H7 (cell line): ENCODE results near the gene CYP2U1. TPM values are rescaled to one million over a fixed set of nuclear protein-coding genes. Genes with fewer than 3 reads are reported as not detected.

ENCODE experiments used
- DNase-seq: peaks from one replicate; pipeline ENCODE4 v3.0.0; 2012
- H3K27me3 ChIP-seq: 2 replicates; pipeline ENCODE4 v1.6.0; 2011; ENCODE audit warnings: mild to moderate bottlenecking, low read length; ENCODE audit not compliant: control insufficient read depth, insufficient read depth
- H3K36me3 ChIP-seq: replicated peaks from 2 replicates; pipeline ENCODE4 v1.5.1; 2011; ENCODE audit warnings: low read length; ENCODE audit not compliant: control insufficient read depth, insufficient read depth
- H3K4me3 ChIP-seq: 2 replicates; pipeline ENCODE4 v1.5.1; 2011; ENCODE audit warnings: low read depth, mild to moderate bottlenecking, control low read depth, low read length, moderate library complexity; ENCODE audit not compliant: insufficient read depth
- total RNA-seq: library from RNA; depleted of rRNA; stranded (reverse); fragments of >200 nt; shearing (Covaris generic); gene quantifications from 2 replicates; pipeline ENCODE4 v1.2.3, GENCODE V29; 2014

Gene CYP2U1
- total RNA-seq, 1 experiment from 2014 or later: 1.5 TPM

DNA sequence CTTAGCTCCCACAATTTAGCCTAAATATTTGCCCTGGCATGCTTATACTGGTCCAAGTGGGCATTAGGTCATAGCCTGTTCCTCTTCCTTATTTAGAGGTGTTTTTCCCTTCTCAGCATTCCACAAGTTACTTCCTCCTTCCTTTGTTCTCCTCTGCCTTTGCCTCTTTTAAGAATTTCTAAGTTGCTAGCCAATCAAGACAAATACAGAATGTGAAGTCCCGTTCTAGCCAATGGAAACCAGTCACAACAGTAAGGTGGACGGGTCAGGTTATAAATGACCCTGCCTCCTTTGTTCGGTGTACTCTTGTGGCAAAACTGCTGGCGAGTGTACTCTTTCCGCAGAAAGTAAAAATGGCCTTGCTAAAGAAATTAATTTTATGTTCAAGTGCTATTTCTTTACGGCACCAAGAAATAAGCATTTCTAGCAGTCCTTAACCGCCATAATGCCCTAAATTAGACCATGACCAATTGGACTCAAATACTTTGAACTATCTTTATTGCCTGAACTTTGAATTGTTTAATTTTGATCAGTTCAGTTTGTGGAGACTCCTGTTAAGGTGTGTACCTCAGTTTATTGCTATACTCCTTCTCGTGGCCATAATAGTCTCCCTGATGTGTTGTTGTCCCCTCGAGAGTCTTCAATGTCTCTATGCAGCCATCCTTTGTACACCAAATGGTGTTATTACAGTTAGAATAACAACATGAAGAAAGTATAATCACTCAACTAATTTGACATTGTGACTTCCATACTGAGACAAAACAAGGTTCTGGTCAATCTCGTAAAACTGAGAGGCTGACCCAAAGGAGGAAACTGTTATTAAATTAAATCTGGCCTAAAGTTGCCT, 56.8 kb downstream of the CYP2U1 start:
- H3K27me3 ChIP-seq: no peaks in the 10 kb centered on the region
- DNase-seq: no peak
- H3K4me3 ChIP-seq: no peak overlapping the region
- no peaks in the 10 kb centered on the region for H3K36me3 ChIP-seq

DNA sequence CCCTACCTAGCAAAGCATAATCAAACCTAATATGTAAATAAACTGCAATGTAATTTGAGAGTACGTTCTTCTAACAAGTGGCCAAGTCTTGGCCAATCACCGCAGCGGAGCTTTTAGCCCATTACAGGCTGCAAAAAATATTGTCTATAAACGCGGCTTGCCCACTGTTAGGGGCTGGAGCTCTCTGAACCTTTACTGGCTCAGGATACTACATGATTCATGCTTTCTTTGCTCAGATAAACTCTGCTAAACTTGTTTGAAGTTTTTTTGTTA, 57.4 kb downstream of the CYP2U1 start:
- no peaks in the 10 kb centered on the region for H3K27me3 ChIP-seq
- no peak for DNase-seq
- no peak overlapping the region for H3K4me3 ChIP-seq
- H3K36me3 ChIP-seq: no peaks in the 10 kb centered on the region

DNA sequence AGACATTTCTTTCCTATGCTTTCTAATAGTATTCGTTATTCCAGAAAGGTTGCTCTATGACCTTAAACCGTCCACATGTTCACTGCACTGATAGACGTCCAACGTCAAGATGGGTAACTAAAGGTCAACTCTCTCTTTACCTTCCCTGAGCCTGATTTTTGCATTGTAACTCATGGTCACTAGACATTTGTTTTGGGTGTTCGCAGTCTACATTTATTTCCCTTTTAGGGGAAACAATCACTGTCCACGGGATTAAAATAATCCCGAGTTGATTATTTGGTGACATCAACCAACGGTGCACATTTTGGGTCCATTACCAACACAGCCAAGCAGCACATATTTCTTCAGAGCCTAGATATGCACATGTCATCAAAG, 57.8 kb downstream of the CYP2U1 start:
- Histone ChIP-seq H3K36me3 (no peaks in the 10 kb centered on the region), H3K4me3 (peak overlapping the region; percentile 79), H3K27me3 (no peaks in the 10 kb centered on the region)
- DNase-seq: no peak

DNA sequence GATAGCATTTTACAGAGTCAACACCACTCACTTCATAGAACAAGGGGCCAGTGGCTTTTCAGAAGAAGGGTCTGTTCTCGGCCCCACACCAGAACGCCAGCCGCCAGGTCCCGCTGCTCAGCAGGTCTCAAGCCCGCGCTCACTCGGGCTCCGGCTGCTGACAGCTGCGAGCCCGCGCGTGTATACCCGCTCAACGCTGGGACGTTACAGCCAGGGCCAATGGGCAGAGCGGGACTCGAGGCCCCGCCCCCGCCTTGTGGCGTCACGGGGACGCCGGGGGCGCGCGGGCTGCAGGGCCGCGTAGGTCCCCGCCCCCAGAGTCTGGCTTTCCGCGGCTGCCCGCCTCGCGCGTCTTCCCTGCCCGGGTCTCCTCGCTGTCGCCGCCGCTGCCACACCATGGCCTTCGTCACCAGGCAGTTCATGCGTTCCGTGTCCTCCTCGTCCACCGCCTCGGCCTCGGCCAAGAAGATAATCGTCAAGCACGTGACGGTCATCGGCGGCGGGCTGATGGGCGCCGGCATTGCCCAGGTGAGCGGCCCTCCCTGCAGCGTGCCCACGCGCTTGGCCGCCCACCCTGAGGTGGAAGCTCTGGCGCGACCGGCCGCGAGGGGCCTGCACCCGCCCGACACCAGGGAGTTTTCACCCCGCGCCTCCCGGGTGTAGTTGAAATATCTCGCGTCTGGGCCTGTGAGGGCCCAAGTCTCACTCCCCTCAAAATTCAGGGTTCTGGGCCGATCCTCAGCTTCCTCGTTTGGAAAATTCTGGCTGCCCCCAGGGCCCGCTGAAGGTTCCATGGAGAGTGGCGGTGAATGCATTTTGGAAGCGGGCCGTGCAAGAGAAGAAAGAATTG, 58.4 kb downstream of the CYP2U1 start, which contains the start of gene HADH:
HADH (plus strand) TSS at position 353 of the 850 bp plus-strand sequence; CDS start at position 397, 44 bp downstream.
- H3K36me3 ChIP-seq: no peaks in the 10 kb centered on the region
- H3K4me3 ChIP-seq: peak within 1 kb of the TSS; percentile 79
- DNase-seq: peak; percentile 96
- H3K27me3 ChIP-seq: no peaks in the 10 kb centered on the region

DNA sequence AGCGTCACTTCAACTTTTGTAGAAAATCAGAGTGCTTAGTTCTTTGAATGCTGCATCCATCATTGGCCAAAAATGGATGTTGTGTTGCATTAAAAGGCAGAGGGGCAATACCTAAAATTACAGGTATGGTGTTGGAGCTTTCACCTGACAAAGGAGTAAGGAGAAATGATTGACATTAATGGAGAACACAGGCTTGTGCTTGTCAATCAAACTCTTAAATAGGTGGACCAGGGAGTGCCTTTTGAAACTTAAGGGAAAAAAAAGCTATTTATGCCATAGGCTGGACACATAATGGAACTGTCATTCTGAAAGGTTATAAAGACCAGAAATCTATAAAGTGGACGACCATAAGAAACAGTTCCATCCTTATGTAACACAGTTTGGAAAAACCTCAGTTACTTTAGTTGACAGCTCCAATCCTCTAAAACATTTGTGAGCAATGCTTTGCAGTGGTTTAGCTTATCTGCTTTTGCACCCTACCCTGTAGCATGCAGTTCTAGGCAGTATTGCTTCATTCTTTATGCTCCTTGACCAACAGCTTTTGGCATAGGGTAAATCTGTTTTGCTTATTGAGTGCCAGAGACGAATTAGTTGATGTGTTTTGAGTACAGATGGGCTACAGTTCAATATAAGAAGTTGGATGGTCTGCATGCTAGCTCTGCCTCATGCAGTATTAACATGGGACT, 60.7 kb downstream of the CYP2U1 start:
- H3K4me3 ChIP-seq: no peak overlapping the region

DNA sequence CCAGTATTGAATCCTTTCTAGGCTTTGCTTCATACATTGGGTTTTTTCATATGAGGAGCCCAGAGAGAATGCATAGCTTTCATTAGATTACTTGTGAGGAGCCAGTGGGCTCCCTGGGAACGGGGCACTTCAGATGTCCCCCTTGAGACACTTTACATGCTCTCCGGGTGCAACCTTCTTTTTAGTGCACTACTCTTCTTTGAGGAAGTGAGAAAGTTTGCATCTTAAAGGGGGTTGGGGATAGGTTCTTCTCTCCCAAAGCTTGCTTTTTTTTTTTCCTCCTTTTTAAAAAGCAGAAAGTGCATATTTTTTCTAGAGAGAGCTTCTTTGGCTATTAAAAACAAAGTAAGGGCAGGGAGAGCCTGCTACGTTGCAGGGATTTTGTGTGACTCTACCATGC, 62.6 kb downstream of the CYP2U1 start:
- H3K27me3 ChIP-seq: no peaks in the 10 kb centered on the region

More for the DNA sequence above, 60.7 kb downstream of the CYP2U1 start:
- Histone ChIP-seq H3K36me3 (no peaks in the 10 kb centered on the region; the same call in 1 of the 2 replicates), H3K27me3 (no peaks in the 10 kb centered on the region)
- no peak for DNase-seq

DNA sequence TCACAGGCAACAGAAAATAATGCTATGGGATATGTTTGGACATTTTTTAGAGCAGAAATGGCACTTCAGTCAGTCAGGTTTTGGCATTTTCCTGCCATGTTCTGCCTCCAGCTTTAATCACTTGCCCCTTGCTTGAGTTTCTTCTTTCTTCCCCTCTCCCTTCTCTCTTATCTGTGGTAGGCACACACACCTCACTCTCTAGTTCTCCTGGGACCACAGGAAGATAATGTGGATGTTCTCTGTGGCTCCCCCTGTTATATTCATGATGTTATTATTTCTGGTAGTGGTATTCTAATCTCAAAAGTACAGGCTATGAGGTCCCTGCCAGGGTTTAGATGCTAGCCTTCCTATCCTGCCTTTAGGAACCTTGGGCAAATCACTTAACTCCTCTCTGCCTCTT, 63.5 kb downstream of the CYP2U1 start:
- Histone ChIP-seq H3K36me3 (no peaks in the 10 kb centered on the region; the same call in 1 of the 2 replicates), H3K4me3 (no peak overlapping the region), H3K27me3 (no peaks in the 10 kb centered on the region)
- DNase-seq: no peak

More for the DNA sequence above, 62.6 kb downstream of the CYP2U1 start:
- H3K36me3 ChIP-seq: no peaks in the 10 kb centered on the region; the same call in 1 of the 2 replicates
- H3K4me3 ChIP-seq: no peak overlapping the region
- no peak for DNase-seq

DNA sequence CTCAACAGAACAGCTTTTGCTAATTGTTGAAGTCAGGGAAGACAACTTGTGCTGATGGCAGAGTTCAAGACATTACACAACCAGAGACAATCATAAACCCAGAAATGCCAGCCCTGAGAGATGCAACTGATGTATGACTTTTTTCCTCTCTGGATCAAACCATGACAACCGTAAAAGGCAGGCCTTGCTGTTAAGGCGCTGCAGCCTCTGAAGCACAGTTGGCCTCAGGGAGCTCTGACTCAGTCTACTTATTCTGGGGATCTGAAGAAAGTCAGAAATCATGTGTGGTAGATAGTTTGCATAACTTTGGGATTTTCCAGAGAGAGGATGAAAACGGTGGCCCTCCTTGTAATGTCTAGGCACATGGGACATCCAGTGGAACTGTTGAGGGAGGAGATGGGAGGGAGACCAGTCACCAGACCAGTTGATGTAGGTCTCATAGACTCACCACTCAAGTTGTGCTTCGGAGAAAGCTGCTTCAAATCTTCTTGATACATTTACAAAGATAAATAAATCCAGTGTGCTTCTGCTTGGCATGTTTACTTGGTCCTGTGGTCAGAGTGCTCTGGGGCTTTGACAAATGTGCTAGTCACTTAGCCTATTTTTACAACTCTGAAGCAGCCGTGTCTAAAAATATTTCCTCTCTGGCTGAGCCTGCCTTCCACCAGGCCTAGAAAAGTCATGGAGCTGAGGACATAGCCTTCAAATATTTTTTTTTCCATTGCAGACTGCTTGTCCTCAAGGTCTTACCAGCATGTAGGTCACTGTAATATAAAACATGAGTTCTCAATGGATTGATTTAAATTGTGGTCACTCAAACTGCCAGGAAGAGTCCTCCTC, 65.8 kb downstream of the CYP2U1 start:
- H3K27me3 ChIP-seq: no peaks in the 10 kb centered on the region
- no peak for DNase-seq
- H3K4me3 ChIP-seq: no peak overlapping the region
- H3K36me3 ChIP-seq: no peaks in the 10 kb centered on the region; the same call in 1 of the 2 replicates

DNA sequence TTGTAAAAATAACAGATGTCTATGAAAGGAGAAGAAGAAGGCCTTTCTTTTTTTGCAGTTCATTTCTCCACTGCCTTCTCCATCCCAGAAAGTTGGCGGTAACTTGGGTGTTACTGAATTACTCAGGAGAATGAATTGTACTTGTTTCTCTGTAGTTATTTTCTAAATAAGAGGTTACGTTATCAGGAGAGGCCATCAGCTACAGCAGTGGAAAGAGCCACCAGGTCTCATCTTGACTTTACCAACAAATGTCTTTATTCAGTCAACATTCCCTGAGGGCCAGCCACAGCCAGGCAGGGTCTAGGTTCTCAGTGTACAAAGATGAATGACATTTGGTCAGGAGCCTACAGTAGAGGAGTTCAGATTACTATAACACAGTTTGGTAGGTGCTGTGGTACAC, 66.4 kb downstream of the CYP2U1 start:
- Histone ChIP-seq H3K27me3 (no peaks in the 10 kb centered on the region), H3K36me3 (no peaks in the 10 kb centered on the region; the same call in 1 of the 2 replicates), H3K4me3 (no peak overlapping the region)
- DNase-seq: no peak

DNA sequence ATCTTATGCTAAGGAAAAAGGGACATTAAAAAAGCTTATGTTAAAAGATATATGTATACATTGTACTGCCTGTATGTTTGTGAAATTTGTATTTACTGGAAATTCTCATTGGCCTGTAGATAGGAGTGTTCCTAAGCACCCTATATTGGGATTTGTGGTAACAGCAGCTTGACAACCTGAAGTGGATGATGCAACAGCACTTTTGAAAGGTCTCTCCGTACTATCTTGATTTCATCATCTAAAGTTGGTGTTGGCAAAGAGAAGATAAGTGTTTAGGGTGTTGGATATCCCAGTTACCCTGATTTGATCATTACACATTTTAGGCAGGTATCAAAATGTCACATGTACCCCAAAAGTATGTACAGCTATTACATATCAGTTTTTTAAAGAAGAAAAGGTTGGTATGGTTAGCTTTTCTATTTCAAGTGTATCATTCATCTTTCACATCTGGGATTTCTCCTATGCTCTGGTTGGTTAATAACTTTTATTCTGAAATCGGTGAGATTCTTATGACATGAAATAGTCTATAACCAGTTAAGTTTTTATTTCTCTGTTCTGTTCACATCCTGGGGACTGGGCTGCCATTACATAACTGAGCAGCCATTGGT, 68.7 kb downstream of the CYP2U1 start:
- no peak for DNase-seq
- H3K36me3 ChIP-seq: no peaks in the 10 kb centered on the region; the same call in 1 of the 2 replicates
- no peak overlapping the region for H3K4me3 ChIP-seq
- H3K27me3 ChIP-seq: no peaks in the 10 kb centered on the region

DNA sequence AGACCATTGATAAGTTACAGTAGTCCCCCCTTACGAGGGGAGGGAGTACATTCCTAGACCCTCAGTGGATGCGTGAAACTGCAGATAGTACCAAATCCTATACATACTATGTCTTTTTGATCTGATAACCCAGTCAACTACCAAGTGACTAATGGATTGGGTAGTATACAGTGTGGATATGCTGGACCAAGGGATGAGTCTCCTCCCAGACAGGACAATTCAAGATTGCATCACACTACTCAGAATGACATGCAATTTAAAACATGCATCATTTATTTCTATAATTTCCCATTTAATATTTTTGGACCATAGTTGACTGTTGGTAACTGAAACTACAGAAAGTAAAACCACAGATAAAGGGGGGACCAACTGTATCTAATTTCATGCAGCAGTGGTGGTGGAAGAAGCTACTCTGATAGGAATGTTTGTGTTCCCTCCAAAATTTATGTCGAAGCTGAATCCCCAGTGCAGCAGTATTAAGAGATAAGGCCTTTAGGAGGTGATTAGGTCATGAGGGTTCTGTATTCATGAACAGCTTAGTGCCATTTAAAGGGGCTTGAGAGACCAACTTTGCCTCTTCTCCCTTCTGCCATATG, 70.3 kb downstream of the CYP2U1 start:
- DNase-seq: no peak
- no peaks in the 10 kb centered on the region; the same call in 1 of the 2 replicates for H3K36me3 ChIP-seq
- H3K27me3 ChIP-seq: no peaks in the 10 kb centered on the region
- no peak overlapping the region for H3K4me3 ChIP-seq
